LNCAP (cell line): Measurements from ENCODE around the gene HBS1L.

Experiments
- TF ChIP-seq, protein P1 (sequence below): fragments of 450-650 bp; IDR thresholded peaks from 2 replicates; pipeline ENCODE4 v1.5.1; 2017; ENCODE audit warnings: mild to moderate bottlenecking

The HBS1L gene

DNA sequence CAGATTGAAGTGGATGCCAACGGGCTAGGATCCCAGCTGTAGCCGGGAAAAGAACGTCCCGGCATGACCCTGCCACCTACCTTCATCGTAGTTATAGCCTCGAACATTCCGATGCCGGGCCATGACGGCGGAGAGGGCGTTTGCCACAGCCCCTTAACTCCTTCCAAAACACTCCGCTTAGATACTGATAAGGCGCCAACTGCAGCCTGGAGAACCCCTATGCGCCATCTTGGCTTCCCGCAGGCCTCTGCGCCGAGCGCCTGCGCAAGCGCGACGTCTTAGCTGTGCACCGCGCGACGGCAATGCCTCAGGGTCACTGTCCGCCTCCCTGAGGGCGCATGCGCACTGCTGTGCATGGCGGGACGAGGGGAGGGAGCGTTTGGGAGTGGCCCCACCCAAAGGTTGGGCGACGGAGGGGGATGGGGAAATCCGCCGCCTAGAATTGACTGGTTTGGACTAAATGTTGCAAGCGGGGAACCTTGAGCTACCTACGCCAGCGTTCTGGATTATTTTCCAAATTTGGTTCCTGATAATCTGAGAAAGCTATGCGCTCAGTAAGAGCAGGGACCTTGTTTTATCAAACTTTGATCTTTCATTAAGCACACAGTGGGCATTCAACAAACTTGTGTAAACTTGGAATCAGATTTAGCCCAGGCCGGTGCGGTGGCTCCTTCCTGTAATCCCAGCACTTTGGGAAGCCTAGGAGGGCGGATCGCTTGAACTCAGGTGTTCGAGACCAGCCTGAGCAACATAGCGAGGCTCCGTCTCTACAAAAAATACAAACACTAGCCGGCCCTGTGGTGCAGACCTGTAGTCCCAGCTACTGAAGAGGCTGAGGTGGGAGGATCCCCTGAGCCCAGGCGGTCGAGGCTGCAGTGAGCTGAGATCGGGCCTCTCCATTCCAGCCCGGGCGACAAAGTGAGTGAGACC, at the start of gene HBS1L:
TSS of gene HBS1L (minus strand) at position 254 of the 930 bp plus-strand sequence. CDS start at position 123, 131 bp downstream.
- TF ChIP-seq, protein P1, sequence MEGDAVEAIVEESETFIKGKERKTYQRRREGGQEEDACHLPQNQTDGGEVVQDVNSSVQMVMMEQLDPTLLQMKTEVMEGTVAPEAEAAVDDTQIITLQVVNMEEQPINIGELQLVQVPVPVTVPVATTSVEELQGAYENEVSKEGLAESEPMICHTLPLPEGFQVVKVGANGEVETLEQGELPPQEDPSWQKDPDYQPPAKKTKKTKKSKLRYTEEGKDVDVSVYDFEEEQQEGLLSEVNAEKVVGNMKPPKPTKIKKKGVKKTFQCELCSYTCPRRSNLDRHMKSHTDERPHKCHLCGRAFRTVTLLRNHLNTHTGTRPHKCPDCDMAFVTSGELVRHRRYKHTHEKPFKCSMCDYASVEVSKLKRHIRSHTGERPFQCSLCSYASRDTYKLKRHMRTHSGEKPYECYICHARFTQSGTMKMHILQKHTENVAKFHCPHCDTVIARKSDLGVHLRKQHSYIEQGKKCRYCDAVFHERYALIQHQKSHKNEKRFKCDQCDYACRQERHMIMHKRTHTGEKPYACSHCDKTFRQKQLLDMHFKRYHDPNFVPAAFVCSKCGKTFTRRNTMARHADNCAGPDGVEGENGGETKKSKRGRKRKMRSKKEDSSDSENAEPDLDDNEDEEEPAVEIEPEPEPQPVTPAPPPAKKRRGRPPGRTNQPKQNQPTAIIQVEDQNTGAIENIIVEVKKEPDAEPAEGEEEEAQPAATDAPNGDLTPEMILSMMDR, result no peak

DNA sequence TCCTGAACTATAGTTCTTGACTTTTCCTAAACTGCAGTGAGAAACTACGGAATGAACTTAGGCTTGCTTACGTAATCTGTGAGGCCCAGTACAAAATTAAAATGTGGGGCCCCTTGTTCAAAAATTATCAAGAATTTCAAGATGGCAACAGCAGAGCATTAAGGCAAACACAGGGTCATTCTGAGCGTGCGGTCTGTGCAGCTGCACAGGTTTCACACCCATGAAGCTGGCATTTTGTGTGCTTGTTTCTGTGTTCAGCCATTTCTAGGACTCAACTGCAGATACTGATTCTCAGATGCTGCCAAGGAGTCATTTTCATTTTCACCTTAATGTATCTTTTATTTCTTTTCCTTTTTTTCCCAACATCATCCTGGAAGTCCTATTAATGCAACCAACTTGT, 49.6 kb upstream of the HBS1L start:
- TF ChIP-seq, protein P1, result no peak

DNA sequence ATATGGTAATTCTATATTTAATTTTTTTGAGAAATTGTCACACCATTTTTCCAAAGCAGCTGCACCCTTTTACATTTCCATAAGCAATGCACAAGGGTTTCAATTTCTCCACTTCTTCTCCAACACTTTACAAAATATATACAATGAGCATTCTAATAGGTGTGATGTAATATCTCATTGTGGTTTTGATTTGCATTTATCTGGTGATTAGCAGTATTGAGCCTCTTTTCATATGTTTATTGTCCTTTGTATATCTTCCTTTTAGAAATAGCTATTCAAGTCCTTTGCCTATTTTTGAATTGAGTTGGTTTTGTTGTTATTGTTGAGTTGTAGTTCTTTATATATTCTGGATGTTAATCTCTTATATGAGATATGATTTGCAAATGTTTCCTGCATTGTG, 47.6 kb upstream of the HBS1L start:
- TF ChIP-seq, protein P1, result no peak

GRCh38 chr6:135097172-135097571, 42.5 kb upstream of the HBS1L start:
- TF ChIP-seq, protein P1, result no peak

GRCh38 chr6:135096403-135097130, 41.9 kb upstream of the HBS1L start:
- TF ChIP-seq, protein P1, result no peak

- TF ChIP-seq, protein P1, result no peak
These were observed 41.1 kb upstream of the HBS1L start for GRCh38 chr6:135095716-135096115.

DNA sequence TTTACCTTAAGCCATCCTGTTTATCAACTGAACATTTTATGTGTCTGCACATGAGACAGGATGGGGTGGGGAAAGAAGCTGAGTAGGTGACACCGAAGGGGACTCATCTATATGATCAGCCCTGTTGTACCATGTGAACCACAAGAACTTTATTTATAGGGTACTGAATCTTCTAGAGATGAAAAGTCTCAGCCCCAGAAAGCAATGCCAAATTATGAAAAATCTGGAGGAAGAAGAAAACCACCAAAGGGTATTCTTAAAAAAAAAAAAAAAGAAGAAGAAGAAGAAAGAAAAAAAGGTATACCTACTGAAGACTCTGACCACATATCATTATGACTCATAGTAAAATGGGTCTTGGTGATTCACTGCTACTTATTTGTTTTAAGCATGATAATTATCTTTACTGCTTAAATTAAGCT, 39.8 kb upstream of the HBS1L start:
- TF ChIP-seq, protein P1, result no peak
